Activated T-cell treated with anti-CD3 and anti-CD28 coated beads for 48 hours (primary cell): ENCODE data around the gene MEF2D.

Source experiments
- DNase-seq: peaks from one replicate; pipeline ENCODE4 v3.0.0-alpha.2; 2020; ENCODE audit warnings: low read depth

MEF2D gene

DNA sequence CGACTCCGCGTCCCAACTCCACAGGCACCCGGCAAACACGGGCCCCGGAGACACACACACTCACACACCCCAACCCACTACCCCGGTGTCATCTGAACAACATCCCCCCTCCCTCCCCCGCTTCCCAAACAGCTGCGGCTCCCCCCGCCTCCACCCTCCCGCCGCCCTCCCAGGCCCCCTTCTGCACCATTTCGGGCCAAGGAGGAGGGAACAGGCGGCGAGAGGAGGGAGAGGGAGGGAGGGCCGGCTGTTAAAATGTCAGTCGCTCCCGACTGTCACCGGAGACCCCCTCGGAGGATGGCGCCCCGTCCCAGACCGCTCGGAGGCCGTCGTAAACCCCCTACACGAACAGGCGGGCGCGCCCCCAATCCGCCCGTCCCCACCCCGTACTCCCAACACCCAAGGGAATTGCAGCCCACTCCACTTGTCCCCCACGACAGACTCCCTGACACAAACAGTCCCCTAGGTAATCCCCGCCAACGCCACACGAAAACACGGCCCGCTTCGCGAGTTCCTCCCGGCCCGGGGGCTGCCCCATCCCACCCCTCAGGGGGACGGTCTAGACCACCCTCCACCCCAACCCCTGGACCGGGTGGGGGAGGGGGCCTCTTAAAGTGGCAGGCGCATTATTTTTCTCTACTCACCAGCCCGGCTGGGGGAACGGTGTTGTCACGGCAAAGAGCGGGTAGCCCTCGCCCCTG is 583 bp downstream of the MEF2D start:
- no peak for DNase-seq

DNA sequence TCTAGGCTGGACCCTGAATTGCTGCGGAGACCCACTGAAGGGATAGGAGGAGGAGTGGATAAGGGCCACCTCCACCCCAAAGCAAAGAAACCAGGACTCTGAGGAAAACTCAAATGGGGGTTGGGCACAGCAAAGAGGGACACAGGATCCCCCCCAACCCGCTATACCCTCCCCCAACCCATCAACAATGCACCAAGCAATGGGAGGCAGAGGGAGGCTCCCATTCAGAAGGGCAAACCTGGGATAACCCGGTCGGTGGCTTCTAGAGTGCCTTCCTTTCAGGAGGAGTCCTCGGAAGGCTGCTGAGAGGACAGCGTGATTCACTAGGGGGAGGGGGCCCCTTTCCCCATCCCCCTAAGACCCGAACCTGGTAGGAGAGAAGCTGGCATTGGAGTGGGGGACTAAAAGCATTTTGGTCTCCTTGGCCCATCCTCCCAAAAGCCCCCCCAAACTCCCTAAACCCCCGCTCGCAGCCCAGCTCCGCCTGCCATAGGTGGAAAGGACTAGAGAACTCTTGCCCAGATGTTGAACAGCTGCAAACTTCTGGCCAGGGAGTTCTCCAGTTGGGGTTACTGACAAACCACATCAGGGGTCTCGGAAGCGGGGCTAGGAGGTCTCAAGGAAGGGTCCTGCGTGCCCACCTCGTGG is 1.3 kb downstream of the MEF2D start:
- DNase-seq = no peak

GRCh38 chr1:156498432-156499193 is 2.0 kb downstream of the MEF2D start:
- DNase-seq = no peak

GRCh38 chr1:156497743-156498431 is 2.7 kb downstream of the MEF2D start:
- DNase-seq = no peak

- no peak for DNase-seq
These were observed 3.4 kb downstream of the MEF2D start for GRCh38 chr1:156497078-156497742.

- DNase-seq = no peak
These were observed 4.3 kb downstream of the MEF2D start for GRCh38 chr1:156496211-156496761.

- DNase-seq = no peak
These were observed 5.0 kb downstream of the MEF2D start for GRCh38 chr1:156495401-156496140.

GRCh38 chr1:156494309-156494895 is 6.2 kb downstream of the MEF2D start:
- DNase-seq = no peak

DNA sequence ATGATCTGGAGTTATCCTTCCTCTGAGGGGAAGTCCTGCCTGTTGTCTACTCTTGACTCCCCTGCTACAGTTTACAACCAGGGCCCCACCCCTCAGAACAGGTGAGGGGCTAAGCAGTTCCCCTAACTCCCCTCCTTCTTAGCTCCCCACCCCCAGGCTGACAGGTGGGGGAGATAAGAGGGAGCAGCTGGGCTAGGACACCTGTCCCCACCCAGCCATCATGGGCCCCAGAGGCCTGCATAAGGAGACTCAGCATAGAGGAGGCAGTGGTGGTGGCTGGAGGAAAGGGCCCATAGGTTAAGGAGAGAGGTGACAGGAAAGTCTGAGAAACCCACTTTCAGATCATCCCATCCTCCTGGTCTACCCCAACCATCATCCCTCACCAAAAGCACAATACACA is 6.8 kb downstream of the MEF2D start:
- no peak for DNase-seq

- no peak for DNase-seq
These were observed 7.4 kb downstream of the MEF2D start for GRCh38 chr1:156493154-156493631.

DNA sequence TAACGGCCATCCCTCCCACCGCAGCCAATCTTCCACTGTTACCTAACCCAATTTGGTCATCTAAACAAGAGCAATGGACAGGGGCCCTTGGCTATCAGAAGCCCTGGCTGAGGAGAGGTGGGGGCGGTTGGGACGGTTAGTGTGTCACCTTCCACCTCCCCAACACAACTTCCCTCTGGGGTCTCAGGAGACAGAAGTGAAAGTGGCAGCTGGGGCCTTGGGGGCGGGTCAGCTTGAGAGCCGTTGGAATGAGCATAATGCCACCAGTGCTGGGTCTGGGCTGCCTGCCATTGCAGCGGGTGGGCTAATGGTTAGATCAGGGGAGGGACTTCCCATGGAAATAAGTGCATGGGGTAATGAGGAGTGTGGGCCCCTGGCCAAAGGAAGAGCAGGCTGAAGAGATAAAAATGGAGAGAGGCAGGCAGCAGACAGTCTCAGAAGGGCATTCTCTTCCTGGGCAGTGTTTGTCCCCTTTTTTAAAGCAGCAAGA is 7.9 kb downstream of the MEF2D start:
- no peak for DNase-seq

GRCh38 chr1:156492013-156492590 is 8.5 kb downstream of the MEF2D start:
- no peak for DNase-seq

GRCh38 chr1:156491151-156491949 is 9.2 kb downstream of the MEF2D start:
- no peak for DNase-seq

- no peak for DNase-seq
These were observed 10.1 kb downstream of the MEF2D start for GRCh38 chr1:156490401-156491032.

- no peak for DNase-seq
These were observed 10.7 kb downstream of the MEF2D start for GRCh38 chr1:156489935-156490293.

DNA sequence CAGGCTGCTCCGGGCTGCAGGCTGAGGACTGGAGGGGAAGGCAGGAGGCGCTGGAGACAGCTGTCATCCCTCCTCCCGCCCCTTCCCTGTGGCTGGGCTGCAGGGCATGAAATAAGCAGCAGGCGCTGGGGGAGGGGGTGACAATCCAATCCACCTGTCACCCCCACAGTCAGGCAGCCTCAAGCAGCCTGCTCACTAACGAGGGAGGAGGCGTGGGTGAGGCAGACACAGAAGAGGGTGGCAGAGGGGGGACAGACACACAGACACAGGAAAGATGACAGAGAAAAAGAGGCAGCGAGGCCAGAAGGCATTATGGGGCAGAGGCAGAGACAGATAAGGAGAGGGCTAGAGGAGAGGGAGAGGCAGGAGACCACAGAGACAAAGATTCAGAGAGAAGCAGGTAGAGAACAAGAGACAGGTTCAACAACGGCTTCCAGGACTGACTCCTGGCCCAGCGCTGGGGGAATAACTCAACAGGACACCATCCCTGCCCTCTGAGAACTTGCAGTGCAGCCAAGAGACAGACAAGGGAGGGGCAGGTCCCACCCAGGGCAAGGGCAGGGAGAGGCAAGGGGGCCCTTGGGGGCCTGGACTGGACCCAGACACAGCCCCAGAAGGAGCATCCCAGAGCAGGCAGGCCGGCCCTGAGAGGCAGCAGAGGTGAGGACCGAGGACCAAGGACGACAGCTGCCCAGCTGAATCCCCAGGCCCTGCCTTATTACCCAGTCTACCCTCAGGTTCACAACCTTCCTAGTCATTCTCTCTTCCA is 11.2 kb downstream of the MEF2D start:
- peak; percentile 38 for DNase-seq

GRCh38 chr1:156488566-156489165 is 11.9 kb downstream of the MEF2D start:
- DNase-seq = no peak
